HT1080 (cell line): ENCODE measurements around the gene KRTAP3-1. TPM values are rescaled to one million over a fixed set of nuclear protein-coding genes. Genes with fewer than 3 reads are reported as not detected.
"Not testable (repeated sequence)": the region's sequence is repeated elsewhere in the genome, so short reads cannot be mapped to it uniquely, and the experiment has no call there.

Experiments used
- DNase-seq: peaks from one replicate; pipeline ENCODE4 v3.0.0-alpha.2; 2015; ENCODE audit warnings: low read depth
- total RNA-seq: library from RNA; depleted of rRNA; stranded (reverse); fragments of >200 nt; shearing (Covaris generic); gene quantifications from 2 replicates; pipeline ENCODE4 v1.2.3, GENCODE V29; 2014

Gene KRTAP3-1
- total RNA-seq, 1 experiment from 2014 or later: not detected

GRCh38 chr17:41016578-41017215, 7.8 kb upstream of the KRTAP3-1 start:
- DNase-seq: no peak

GRCh38 chr17:41015454-41015853, 6.5 kb upstream of the KRTAP3-1 start:
- DNase-seq: no peak

- DNase-seq: no peak
Measured at GRCh38 chr17:41013606-41014005, 4.7 kb upstream of the KRTAP3-1 start.

- no peak for DNase-seq
Measured at GRCh38 chr17:41013181-41013580, 4.3 kb upstream of the KRTAP3-1 start.

- DNase-seq: no peak
Measured at GRCh38 chr17:41012326-41013120, 3.6 kb upstream of the KRTAP3-1 start.

- DNase-seq: no peak
Measured at GRCh38 chr17:41010441-41010840, 1.5 kb upstream of the KRTAP3-1 start.

- DNase-seq: no peak
Measured at GRCh38 chr17:41009936-41010335, 1.0 kb upstream of the KRTAP3-1 start.

GRCh38 chr17:41009301-41009760, 403 bp upstream of the KRTAP3-1 start:
- no peak for DNase-seq

- DNase-seq: no peak
Measured at GRCh38 chr17:41004397-41004796, 4.5 kb downstream of the KRTAP3-1 start.

GRCh38 chr17:41003926-41004325, 5.0 kb downstream of the KRTAP3-1 start:
- no peak for DNase-seq

GRCh38 chr17:41002814-41003213, 6.1 kb downstream of the KRTAP3-1 start:
- no peak for DNase-seq

- no peak for DNase-seq
Measured at GRCh38 chr17:41001795-41002194, 7.1 kb downstream of the KRTAP3-1 start.

GRCh38 chr17:40999563-40999962, 9.4 kb downstream of the KRTAP3-1 start, which contains the start of gene KRTAP3-2:
Gene KRTAP3-2 (minus strand): TSS chr17:40999906. CDS start chr17:40999853, 53 bp downstream.
- DNase-seq: not testable (repeated sequence)

- no peak for DNase-seq
Measured at GRCh38 chr17:40997361-40997760, 11.6 kb downstream of the KRTAP3-1 start.

GRCh38 chr17:40996829-40997228, 12.1 kb downstream of the KRTAP3-1 start:
- no peak for DNase-seq

- no peak for DNase-seq
Measured at GRCh38 chr17:40995116-40995515, 13.8 kb downstream of the KRTAP3-1 start.

- DNase-seq: no peak
Measured at GRCh38 chr17:40993839-40994238, 15.1 kb downstream of the KRTAP3-1 start, which contains the start of gene KRTAP3-3. Gene KRTAP3-3 (minus strand): TSS chr17:40994164. CDS start chr17:40994097, 67 bp downstream.

- DNase-seq: no peak
Measured at GRCh38 chr17:40993084-40993483, 15.8 kb downstream of the KRTAP3-1 start.

- DNase-seq: no peak
Measured at GRCh38 chr17:40992666-40993065, 16.3 kb downstream of the KRTAP3-1 start.

GRCh38 chr17:40986920-40987319, 22.0 kb downstream of the KRTAP3-1 start:
- no peak for DNase-seq

GRCh38 chr17:40984226-40984625, 24.7 kb downstream of the KRTAP3-1 start, which contains the start of gene KRT40:
Gene KRT40 (minus strand): TSS chr17:40984326. CDS start chr17:40984273, 53 bp downstream.
- DNase-seq: no peak

- DNase-seq: no peak
Measured at GRCh38 chr17:40981115-40981514, 27.8 kb downstream of the KRTAP3-1 start.
